IgD-negative memory B cell (primary cell): ENCODE results near the gene CFL1. TPM values are rescaled to one million over a fixed set of nuclear protein-coding genes. Genes with fewer than 3 reads are reported as not detected.
A peak's percentile ranks its signal among the peaks of the same experiment; 100 is the strongest.

Experiments used
- H3K27ac Mint-ChIP-seq, 3 donors: one replicate each; pipeline ENCODE4 v1.8.0; 2020 to 2022; ENCODE audit warnings: mild to moderate bottlenecking in 3 of 3, mixed read lengths in 3 of 3, moderate library complexity in 1 of 3
- H3K27me3 Mint-ChIP-seq: one replicate; pipeline ENCODE4 v1.8.0; 2021; ENCODE audit warnings: mixed read lengths
- H3K36me3 Mint-ChIP-seq: one replicate; pipeline ENCODE4 v1.8.0; 2020; ENCODE audit warnings: mild to moderate bottlenecking, mixed read lengths
- H3K4me1 Mint-ChIP-seq, 3 donors: one replicate each; pipeline ENCODE4 v1.8.0; 2020 to 2022; ENCODE audit warnings: mixed read lengths in 3 of 3, mild to moderate bottlenecking in 1 of 3
- H3K4me3 Mint-ChIP-seq, 4 donors: one replicate each; pipeline ENCODE4 v1.8.0; 2020 to 2022; ENCODE audit warnings: mild to moderate bottlenecking in 4 of 4, mixed read lengths in 4 of 4, moderate library complexity in 3 of 4
- H3K9me3 Mint-ChIP-seq, 3 donors: one replicate each; pipeline ENCODE4 v1.8.0; 2020 to 2021; ENCODE audit warnings: mixed read lengths in 3 of 3, mild to moderate bottlenecking in 1 of 3
- polyA plus RNA-seq: library from polyadenylated mRNA; unstranded; fragments of 300-500 nt; fragmentation: Illumina TruSeq; gene quantifications from one replicate; pipeline ENCODE4 v1.2.3, GENCODE V29; 2021

The CFL1 gene
- polyA plus RNA-seq, 1 donor from 2014 or later = 2,244 TPM

- H3K36me3 Mint-ChIP-seq = peaks cover 2% of the 10 kb centered on the region
- peak within 1 kb of the TSS; percentile 96 to 98 (median 97) for H3K4me3 Mint-ChIP-seq
- H3K4me1 Mint-ChIP-seq = peaks cover 21 to 32% (median 23%) of the 10 kb centered on the region in 3 donors
- H3K27me3 Mint-ChIP-seq = no peaks in the 10 kb centered on the region
- peak within 1 kb of the TSS; percentile 74 to 98 (median 97) for H3K27ac Mint-ChIP-seq
- H3K9me3 Mint-ChIP-seq = no peaks in the 10 kb centered on the region
Measured at GRCh38 chr11:65860278-65861164, 2.5 kb upstream of the CFL1 start, which contains the start of gene MUS81. Gene MUS81, plus strand, starts transcription at chr11:65860433. Its CDS starts 321 bp downstream, at chr11:65860754.

GRCh38 chr11:65859812-65860277, 1.9 kb upstream of the CFL1 start:
- Mint-ChIP-seq H3K27ac (peak overlapping the region; percentile 74 to 98 (median 97)), H3K4me1 (peaks cover 23 to 36% (median 25%) of the 10 kb centered on the region in 3 donors), H3K36me3 (peaks cover 2% of the 10 kb centered on the region), H3K9me3 (no peaks in the 10 kb centered on the region), H3K4me3 (peak overlapping the region; percentile 96 to 98 (median 97)), H3K27me3 (no peaks in the 10 kb centered on the region)

- Mint-ChIP-seq H3K27ac (peak overlapping the region; percentile 74 to 98 (median 97)), H3K4me3 (peak overlapping the region; percentile 96 to 98 (median 97)), H3K36me3 (peaks cover 4% of the 10 kb centered on the region), H3K9me3 (no peaks in the 10 kb centered on the region), H3K27me3 (no peaks in the 10 kb centered on the region), H3K4me1 (peaks cover 29 to 41% (median 30%) of the 10 kb centered on the region in 3 donors)
Measured at GRCh38 chr11:65859095-65859811, 1.3 kb upstream of the CFL1 start.

- H3K4me1 Mint-ChIP-seq = peaks cover 30 to 44% (median 31%) of the 10 kb centered on the region in 3 donors
- peaks cover 4% of the 10 kb centered on the region for H3K36me3 Mint-ChIP-seq
Measured at GRCh38 chr11:65858681-65859087, 704 bp upstream of the CFL1 start.

GRCh38 chr11:65857500-65857852, 504 bp downstream of the CFL1 start:
- H3K9me3 Mint-ChIP-seq = no peaks in the 10 kb centered on the region
- no peaks in the 10 kb centered on the region for H3K27me3 Mint-ChIP-seq
- peaks cover 6% of the 10 kb centered on the region for H3K36me3 Mint-ChIP-seq
- H3K27ac Mint-ChIP-seq = peak overlapping the region in 2 of 3 donors; percentile 94 to 96
- H3K4me1 Mint-ChIP-seq = peaks cover 30 to 43% (median 35%) of the 10 kb centered on the region in 3 donors
- peak overlapping the region; percentile 89 to 97 (median 95) for H3K4me3 Mint-ChIP-seq

More at GRCh38 chr11:65858681-65859087, 704 bp upstream of the CFL1 start:
- Mint-ChIP-seq H3K4me3 (peak overlapping the region; percentile 96 to 98 (median 97)), H3K9me3 (no peaks in the 10 kb centered on the region), H3K27me3 (no peaks in the 10 kb centered on the region), H3K27ac (peak overlapping the region; percentile 74 to 98 (median 97))

GRCh38 chr11:65856689-65857499, 1.1 kb downstream of the CFL1 start:
- Mint-ChIP-seq H3K9me3 (no peaks in the 10 kb centered on the region), H3K27me3 (no peaks in the 10 kb centered on the region), H3K4me1 (peaks cover 34 to 45% (median 35%) of the 10 kb centered on the region in 3 donors), H3K27ac (peak overlapping the region; percentile 94 to 96 (median 96)), H3K4me3 (peak overlapping the region; percentile 89 to 97 (median 95)), H3K36me3 (peaks cover 6% of the 10 kb centered on the region)

GRCh38 chr11:65855927-65856363, 2.0 kb downstream of the CFL1 start:
- no peaks in the 10 kb centered on the region for H3K9me3 Mint-ChIP-seq
- H3K4me3 Mint-ChIP-seq = peak overlapping the region; percentile 89 to 97 (median 95)
- H3K4me1 Mint-ChIP-seq = peaks cover 32 to 38% (median 35%) of the 10 kb centered on the region in 3 donors
- H3K36me3 Mint-ChIP-seq = peaks cover 6% of the 10 kb centered on the region
- peak overlapping the region; percentile 94 to 96 (median 96) for H3K27ac Mint-ChIP-seq
- no peaks in the 10 kb centered on the region for H3K27me3 Mint-ChIP-seq

- peaks cover 31 to 36% (median 33%) of the 10 kb centered on the region in 3 donors for H3K4me1 Mint-ChIP-seq
- H3K36me3 Mint-ChIP-seq = peaks cover 6% of the 10 kb centered on the region
- H3K9me3 Mint-ChIP-seq = no peaks in the 10 kb centered on the region
- no peaks in the 10 kb centered on the region for H3K27me3 Mint-ChIP-seq
- peak overlapping the region; percentile 67 to 96 (median 92) for H3K27ac Mint-ChIP-seq
- peak overlapping the region; percentile 88 to 96 (median 92) for H3K4me3 Mint-ChIP-seq
Measured at GRCh38 chr11:65854852-65855837, 2.8 kb downstream of the CFL1 start.

- Mint-ChIP-seq H3K4me3 (peak overlapping the region in 1 of 4 donors; percentile 96), H3K4me1 (peaks cover 27 to 33% (median 30%) of the 10 kb centered on the region in 3 donors), H3K9me3 (no peaks in the 10 kb centered on the region), H3K27ac (peak overlapping the region in 2 of 3 donors; percentile 76 to 92), H3K27me3 (no peaks in the 10 kb centered on the region), H3K36me3 (peaks cover 6% of the 10 kb centered on the region)
Measured at GRCh38 chr11:65854161-65854592, 3.8 kb downstream of the CFL1 start.

GRCh38 chr11:65853246-65853979, 4.6 kb downstream of the CFL1 start:
- Mint-ChIP-seq H3K4me3 (peak overlapping the region in 1 of 4 donors; percentile 96), H3K9me3 (no peaks in the 10 kb centered on the region), H3K27me3 (no peaks in the 10 kb centered on the region), H3K36me3 (peaks cover 6% of the 10 kb centered on the region), H3K27ac (peak overlapping the region in 2 of 3 donors; percentile 82 to 92), H3K4me1 (peaks cover 26 to 31% (median 27%) of the 10 kb centered on the region in 3 donors)

GRCh38 chr11:65852508-65853245, 5.3 kb downstream of the CFL1 start:
- no peaks in the 10 kb centered on the region for H3K27me3 Mint-ChIP-seq
- peaks cover 22 to 28% (median 24%) of the 10 kb centered on the region in 3 donors for H3K4me1 Mint-ChIP-seq
- H3K4me3 Mint-ChIP-seq = peak overlapping the region in 1 of 4 donors; percentile 96
- peaks cover 6% of the 10 kb centered on the region for H3K36me3 Mint-ChIP-seq
- H3K9me3 Mint-ChIP-seq = no peaks in the 10 kb centered on the region
- peak overlapping the region in 2 of 3 donors; percentile 82 to 92 for H3K27ac Mint-ChIP-seq
